AG09319 (cell line): ENCODE results near the gene ARNT2.

ENCODE experiments used
- DNase-seq: peaks from one replicate; pipeline ENCODE4 v3.0.0-alpha.2; 2010; ENCODE audit warnings: low read depth; ENCODE audit errors: extremely low read depth
- TF ChIP-seq, protein P1 (sequence below): IDR thresholded peaks from 2 replicates; pipeline ENCODE4 v1.5.1; 2011; ENCODE audit warnings: low read depth, mild to moderate bottlenecking, inconsistent platforms, low read length, moderate library complexity

ARNT2 gene

DNA sequence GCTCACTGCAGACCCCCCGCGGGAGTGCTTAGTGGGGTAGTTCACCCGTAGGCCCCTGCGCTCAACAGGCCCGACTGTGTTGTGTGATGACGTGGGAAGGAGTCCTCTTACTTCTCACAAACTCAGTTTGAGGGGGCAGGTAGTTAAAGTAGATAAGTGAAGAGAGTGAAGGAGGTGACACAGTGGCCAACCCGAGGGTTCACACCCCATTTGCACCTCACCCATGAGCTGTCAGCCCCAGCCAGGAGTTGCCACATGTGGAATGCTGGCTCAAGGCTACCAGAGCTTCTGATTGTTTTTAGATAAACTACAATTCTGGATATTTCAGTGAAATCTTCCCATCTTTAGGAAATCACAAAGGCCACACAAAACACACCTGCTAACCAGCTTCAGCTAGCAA, 226.8 kb downstream of the ARNT2 start:
- TF ChIP-seq, protein P1, sequence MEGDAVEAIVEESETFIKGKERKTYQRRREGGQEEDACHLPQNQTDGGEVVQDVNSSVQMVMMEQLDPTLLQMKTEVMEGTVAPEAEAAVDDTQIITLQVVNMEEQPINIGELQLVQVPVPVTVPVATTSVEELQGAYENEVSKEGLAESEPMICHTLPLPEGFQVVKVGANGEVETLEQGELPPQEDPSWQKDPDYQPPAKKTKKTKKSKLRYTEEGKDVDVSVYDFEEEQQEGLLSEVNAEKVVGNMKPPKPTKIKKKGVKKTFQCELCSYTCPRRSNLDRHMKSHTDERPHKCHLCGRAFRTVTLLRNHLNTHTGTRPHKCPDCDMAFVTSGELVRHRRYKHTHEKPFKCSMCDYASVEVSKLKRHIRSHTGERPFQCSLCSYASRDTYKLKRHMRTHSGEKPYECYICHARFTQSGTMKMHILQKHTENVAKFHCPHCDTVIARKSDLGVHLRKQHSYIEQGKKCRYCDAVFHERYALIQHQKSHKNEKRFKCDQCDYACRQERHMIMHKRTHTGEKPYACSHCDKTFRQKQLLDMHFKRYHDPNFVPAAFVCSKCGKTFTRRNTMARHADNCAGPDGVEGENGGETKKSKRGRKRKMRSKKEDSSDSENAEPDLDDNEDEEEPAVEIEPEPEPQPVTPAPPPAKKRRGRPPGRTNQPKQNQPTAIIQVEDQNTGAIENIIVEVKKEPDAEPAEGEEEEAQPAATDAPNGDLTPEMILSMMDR, result no peak
- DNase-seq, result no peak

DNA sequence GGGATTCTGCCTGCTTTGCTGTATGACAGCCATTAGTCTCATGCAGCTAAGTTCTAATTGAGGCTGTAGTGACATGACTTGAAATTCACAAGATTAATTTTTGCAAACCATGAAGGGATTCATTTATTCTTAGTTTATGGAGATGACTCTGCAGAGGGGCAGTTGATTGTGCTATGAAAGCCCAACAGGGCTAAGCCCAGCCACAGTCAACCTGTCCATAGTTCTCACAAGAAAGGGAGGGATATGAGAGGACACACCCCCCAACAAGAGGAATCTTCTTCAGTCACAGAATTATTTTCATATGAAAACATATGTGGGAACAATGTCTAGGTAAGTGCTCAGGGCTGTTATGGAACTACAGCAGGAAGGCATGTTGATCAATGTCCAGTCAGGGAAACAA, 229.0 kb downstream of the ARNT2 start:
- TF ChIP-seq, protein P1, result no peak
- DNase-seq, result no peak

DNA sequence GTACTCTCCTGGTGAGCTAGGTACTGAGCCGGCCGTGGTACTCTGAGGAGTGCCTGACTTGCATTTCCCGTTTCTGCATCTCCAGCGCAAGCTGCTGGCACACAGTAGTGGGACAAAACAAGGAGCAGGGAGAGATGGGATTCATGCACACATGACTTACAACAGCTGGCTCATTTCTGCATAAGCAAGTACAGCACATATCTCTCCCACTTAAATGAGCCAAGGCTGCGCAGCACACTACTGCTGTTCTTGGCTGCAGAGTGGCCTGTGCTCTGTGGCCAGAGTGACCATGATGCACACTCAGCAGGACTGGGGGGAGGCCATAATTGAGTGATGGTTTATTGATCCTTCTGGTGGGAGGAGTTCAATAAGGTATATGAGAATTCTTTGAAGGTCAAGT, 231.8 kb downstream of the ARNT2 start:
- no peak for DNase-seq
- TF ChIP-seq, protein P1, result no peak

DNA sequence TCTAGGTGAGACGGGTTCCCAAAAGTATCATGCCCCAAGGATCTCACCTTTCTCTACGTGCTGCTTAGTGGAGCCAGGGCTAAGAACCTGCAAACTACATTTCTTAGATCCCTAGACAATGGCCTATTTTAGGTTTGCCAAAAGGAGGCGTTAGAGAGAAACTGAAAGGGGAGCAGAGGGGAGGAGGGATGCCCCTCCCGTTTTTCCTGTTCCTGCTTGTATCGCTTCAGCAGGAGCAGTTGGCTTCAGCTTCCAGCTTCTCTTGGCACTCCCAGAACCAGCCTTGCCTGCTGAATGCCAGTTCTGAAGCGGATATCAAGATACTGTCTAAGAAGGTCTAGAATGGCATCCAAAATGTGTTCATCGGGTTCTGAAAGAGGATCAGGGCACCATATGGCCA, 232.5 kb downstream of the ARNT2 start:
- DNase-seq, result no peak
- TF ChIP-seq, protein P1, result no peak

DNA sequence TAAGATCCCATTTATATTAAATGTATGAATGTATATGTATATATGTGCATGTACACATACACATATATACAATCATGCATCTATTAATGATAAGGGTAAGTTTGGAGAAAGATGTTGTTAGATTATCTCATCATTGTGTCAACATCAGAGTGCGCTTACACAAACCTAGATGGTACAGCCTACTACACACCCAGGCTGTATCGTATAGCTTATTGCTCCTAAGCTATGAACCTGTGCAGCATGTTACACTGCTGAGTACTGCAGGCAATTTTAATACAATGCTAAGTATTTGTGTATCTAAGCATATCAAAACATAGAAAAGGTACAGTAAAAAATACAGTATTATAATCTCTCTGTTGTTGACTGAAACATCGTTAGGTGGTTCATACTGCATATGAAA, 233.6 kb downstream of the ARNT2 start:
- DNase-seq, result no peak
- TF ChIP-seq, protein P1, result no peak

DNA sequence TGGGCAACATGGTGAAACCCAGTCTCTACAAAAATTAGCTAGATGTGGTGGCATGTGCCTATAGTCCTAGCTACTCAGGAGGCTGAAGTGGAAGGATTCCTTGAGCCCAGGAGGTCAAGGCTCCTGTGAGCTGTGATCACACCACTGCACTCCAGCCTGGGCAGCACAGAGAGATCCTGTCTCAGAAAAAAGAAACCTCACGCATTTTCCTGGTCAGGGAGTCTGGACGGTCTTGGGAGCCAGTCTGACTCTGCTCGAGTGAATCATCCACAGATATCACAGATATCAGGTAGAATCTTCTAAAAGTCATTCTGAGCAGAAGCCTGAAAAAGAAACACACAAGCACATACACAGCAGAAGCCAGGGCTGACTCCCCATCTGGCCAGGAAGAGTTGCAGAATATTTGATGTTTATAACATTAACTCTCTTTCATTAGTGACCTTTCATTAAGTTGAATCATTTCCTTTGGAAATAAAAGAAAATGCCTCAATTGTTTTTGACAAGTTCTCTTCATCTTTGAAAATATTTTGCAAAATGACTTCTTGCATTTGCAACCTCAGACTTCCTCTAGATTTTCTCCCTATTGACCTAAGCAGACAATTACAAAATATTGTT, 234.5 kb downstream of the ARNT2 start:
- TF ChIP-seq, protein P1, result no peak
- DNase-seq, result no peak

DNA sequence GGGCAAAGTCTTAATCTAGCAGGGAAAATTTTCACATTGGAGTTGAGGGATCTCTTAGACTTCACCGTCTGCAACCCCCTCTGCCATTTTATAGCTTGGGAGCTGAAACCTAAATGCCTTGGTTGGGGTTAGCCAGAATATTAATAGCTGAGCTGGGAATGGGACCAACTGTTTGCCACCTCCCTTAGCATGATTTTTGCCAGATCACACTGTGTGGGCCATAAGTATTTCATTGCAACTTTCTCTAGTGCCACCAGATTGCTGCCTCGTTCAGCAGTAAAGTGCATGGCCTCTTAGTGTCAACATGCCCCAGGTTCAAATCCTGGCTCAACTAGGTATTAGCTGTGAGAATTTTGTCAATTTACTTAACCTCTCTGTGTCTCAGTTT, 235.0 kb downstream of the ARNT2 start:
- DNase-seq, result no peak
- TF ChIP-seq, protein P1, result no peak
